Nephron (organoid): ENCODE measurements around the gene NIT1.

Source experiments
- H3K27ac Mint-ChIP-seq, 3 experiments: 2 replicates each; pipeline ENCODE4 v1.8.0; 2020; ENCODE audit warnings: mixed read lengths in 3 of 3, mild to moderate bottlenecking in 2 of 3, moderate library complexity in 1 of 3
- H3K27me3 Mint-ChIP-seq: 2 replicates; pipeline ENCODE4 v1.8.0; 2021; ENCODE audit warnings: low read depth, mild to moderate bottlenecking, moderate library complexity, mixed read lengths
- H3K36me3 Mint-ChIP-seq: 2 replicates; pipeline ENCODE4 v1.8.0; 2020; ENCODE audit warnings: low read depth, mixed read lengths
- H3K4me1 Mint-ChIP-seq: 2 replicates; pipeline ENCODE4 v1.8.0; 2020; ENCODE audit warnings: mixed read lengths
- H3K4me3 Mint-ChIP-seq, 3 experiments: 2 replicates each; pipeline ENCODE4 v1.8.0; 2020; ENCODE audit warnings: mild to moderate bottlenecking in 3 of 3, mixed read lengths in 3 of 3, moderate library complexity in 2 of 3
- H3K9me3 Mint-ChIP-seq: 2 replicates; pipeline ENCODE4 v1.8.0; 2020; ENCODE audit warnings: mixed read lengths
- TF ChIP-seq, protein P1 (sequence below), 3 experiments: fragments of 200-600 bp; sonication (generic); IDR thresholded peaks; one replicate each; pipeline ENCODE4 v1.5.0; 2021; ENCODE audit warnings: antibody characterized with exemption in 3 of 3; ENCODE audit not compliant: unreplicated experiment in 3 of 3

NIT1 gene

DNA sequence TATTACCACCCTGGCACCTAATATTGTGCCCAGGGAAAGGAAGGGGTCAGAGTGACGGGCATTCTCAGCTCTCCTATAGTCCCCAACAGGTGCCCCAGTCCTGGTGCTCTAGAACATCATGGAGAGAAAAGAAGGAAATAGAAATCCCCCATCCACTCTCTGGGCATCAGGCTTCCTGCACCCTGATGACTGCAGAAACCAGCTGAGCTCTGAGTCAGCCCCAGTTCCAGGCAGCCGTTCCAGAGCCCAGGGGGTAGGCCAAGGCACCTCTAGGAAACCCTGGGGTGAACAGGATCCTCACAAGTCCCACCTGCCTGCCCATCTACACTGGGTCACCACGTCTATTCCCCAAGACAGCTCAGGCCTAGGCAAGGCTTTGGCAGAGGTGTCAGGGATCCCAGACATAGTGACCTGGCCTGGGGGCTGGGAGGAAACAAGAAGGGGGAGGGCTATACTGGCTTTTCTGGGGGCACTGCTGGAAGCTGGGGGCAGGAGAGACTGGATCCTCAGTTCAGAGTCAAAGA is 29.3 kb upstream of the NIT1 start:
- H3K27me3 Mint-ChIP-seq: peaks cover 14% of the 10 kb centered on the region
- H3K4me1 Mint-ChIP-seq: no peaks in the 10 kb centered on the region
- no peak overlapping the region for H3K27ac Mint-ChIP-seq
- no peaks in the 10 kb centered on the region for H3K9me3 Mint-ChIP-seq
- no peaks in the 10 kb centered on the region for H3K36me3 Mint-ChIP-seq
- no peak overlapping the region for H3K4me3 Mint-ChIP-seq
- TF ChIP-seq, protein P1, sequence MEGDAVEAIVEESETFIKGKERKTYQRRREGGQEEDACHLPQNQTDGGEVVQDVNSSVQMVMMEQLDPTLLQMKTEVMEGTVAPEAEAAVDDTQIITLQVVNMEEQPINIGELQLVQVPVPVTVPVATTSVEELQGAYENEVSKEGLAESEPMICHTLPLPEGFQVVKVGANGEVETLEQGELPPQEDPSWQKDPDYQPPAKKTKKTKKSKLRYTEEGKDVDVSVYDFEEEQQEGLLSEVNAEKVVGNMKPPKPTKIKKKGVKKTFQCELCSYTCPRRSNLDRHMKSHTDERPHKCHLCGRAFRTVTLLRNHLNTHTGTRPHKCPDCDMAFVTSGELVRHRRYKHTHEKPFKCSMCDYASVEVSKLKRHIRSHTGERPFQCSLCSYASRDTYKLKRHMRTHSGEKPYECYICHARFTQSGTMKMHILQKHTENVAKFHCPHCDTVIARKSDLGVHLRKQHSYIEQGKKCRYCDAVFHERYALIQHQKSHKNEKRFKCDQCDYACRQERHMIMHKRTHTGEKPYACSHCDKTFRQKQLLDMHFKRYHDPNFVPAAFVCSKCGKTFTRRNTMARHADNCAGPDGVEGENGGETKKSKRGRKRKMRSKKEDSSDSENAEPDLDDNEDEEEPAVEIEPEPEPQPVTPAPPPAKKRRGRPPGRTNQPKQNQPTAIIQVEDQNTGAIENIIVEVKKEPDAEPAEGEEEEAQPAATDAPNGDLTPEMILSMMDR (IDR thresholded peaks at IDR 0.05; ENCODE audit: unreplicated experiment in 3 of 3): no peak

DNA sequence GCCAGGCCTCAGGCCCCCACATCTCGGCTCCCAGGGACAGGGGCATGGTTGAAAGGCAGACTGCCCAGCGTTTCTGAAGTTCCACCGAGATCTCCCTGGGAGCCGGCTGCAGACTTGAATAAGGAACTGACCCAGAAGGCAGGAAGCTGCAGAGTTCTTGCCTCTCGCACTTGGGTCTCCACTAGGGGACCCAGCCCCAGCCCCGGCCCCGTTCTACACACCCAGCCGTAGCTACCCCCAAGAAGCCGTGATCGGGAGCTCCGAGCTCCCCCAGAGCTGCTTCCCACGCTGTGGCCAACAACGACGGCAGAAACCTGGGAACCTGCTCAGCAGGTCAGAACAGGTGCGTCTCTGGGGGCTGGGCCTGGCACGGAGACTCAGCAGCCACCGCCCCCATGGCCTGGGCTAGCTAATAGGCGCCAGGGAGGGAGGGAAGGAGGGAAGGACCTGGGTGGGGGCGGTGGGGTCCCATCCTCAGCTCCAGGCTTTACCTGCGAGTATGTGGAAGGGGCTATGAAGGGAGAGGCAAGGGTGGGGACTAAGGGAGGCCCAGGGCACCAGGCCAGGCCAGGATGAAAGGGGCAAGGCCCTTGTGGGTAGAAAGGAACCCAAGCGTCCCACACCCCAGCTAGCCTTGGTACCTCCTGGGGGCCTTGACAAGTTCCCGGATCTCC is 28.5 kb upstream of the NIT1 start, which contains the start of gene NECTIN4:
TSS of gene NECTIN4 (minus strand) at position 308 of the 674 bp plus-strand sequence. CDS start at position 46, 262 bp downstream.
- Mint-ChIP-seq H3K27ac (no peak within 1 kb of the TSS), H3K4me3 (no peak within 1 kb of the TSS), H3K36me3 (no peaks in the 10 kb centered on the region), H3K9me3 (no peaks in the 10 kb centered on the region), H3K4me1 (no peaks in the 10 kb centered on the region), H3K27me3 (peaks cover 14% of the 10 kb centered on the region)
- TF ChIP-seq, protein P1 (IDR thresholded peaks at IDR 0.05; ENCODE audit: unreplicated experiment in 3 of 3): no peak

DNA sequence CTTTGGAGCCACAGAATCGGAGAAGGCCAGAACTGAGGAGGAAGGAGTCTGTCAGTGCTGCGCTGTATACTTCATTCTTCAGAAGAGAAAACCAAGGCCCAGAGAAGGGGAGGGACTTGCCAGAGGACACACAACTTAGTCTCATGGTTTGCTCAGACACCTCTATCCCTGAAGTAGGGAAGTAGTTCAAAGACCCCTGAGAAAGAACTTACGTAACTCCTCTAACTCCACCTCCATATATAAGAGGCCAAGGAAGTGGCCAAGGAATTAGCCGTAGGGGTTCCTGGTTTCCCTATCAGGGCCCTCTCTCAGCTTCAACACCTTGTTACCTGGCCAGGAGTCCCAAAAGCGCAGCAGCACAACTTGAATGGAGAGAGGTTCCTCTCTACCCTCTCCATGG is 28.0 kb upstream of the NIT1 start:
- Mint-ChIP-seq H3K36me3 (no peaks in the 10 kb centered on the region), H3K27me3 (peaks cover 14% of the 10 kb centered on the region), H3K27ac (no peak overlapping the region), H3K4me1 (no peaks in the 10 kb centered on the region), H3K4me3 (no peak overlapping the region), H3K9me3 (no peaks in the 10 kb centered on the region)
- TF ChIP-seq, protein P1 (IDR thresholded peaks at IDR 0.05; ENCODE audit: unreplicated experiment in 3 of 3): no peak

DNA sequence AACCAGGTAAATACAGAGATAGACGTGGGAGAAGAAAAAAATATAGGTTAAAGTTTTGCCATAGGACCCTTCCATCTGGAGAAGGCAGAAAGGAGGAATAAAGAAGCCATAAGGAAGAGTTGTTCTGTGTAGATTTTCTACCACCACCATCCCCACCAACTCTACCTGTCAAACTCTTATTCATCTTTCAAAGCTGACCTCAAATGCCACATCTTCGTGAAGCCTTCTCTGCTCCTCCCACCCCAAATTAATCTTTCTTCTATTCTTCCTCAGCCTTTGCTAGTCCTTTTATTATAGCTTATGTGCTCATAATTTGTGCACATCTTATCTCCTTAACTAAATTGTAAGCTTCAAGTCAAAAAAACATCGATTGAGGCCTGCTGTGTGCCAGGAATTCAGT is 27.3 kb upstream of the NIT1 start:
- no peaks in the 10 kb centered on the region for H3K4me1 Mint-ChIP-seq
- TF ChIP-seq, protein P1 (IDR thresholded peaks at IDR 0.05; ENCODE audit: unreplicated experiment in 3 of 3): no peak
- H3K4me3 Mint-ChIP-seq: no peak overlapping the region
- no peak overlapping the region for H3K27ac Mint-ChIP-seq
- H3K9me3 Mint-ChIP-seq: no peaks in the 10 kb centered on the region
- H3K27me3 Mint-ChIP-seq: peaks cover 18% of the 10 kb centered on the region
- H3K36me3 Mint-ChIP-seq: no peaks in the 10 kb centered on the region

DNA sequence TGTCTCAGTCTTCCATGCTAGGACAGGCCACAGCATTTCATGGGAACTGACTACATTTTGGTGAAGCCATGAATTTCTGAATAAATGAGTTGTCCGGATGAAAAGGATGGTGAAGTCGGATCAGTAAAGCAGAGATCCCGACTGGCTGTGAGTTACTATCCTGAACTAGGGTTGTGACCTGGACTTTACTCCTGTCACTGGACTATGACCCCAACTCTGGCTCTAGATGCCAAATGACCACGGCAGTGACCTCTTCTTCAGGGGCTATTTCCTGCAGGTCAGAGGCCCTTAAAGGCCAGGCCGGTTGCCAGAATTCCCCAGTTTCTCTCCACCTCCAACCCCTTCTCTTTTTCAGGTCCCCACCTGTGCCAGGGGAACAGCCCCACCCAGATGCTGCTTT is 26.8 kb upstream of the NIT1 start:
- TF ChIP-seq, protein P1 (IDR thresholded peaks at IDR 0.05; ENCODE audit: unreplicated experiment in 3 of 3): no peak
- H3K27me3 Mint-ChIP-seq: peaks cover 15% of the 10 kb centered on the region
- H3K4me3 Mint-ChIP-seq: no peak overlapping the region
- no peaks in the 10 kb centered on the region for H3K36me3 Mint-ChIP-seq
- no peaks in the 10 kb centered on the region for H3K9me3 Mint-ChIP-seq
- no peaks in the 10 kb centered on the region for H3K4me1 Mint-ChIP-seq
- H3K27ac Mint-ChIP-seq: no peak overlapping the region
